VCaP (cell line): Measurements from ENCODE around the gene TRAF2.

ENCODE experiments used
- H3K27ac ChIP-seq: fragments of 450-650 bp; 2 replicates; pipeline ENCODE4 v1.5.1; 2017
- TF ChIP-seq, protein P1 (sequence below): fragments of 450-650 bp; conservative IDR thresholded peaks from 2 replicates; pipeline ENCODE4 v1.5.1; 2017; ENCODE audit warnings: mild to moderate bottlenecking, moderate library complexity

TRAF2 gene

GRCh38 chr9:136974817-136975535 lies 88.7 kb downstream of the TRAF2 start:
- H3K27ac ChIP-seq, result no peak overlapping the region
- TF ChIP-seq, protein P1, sequence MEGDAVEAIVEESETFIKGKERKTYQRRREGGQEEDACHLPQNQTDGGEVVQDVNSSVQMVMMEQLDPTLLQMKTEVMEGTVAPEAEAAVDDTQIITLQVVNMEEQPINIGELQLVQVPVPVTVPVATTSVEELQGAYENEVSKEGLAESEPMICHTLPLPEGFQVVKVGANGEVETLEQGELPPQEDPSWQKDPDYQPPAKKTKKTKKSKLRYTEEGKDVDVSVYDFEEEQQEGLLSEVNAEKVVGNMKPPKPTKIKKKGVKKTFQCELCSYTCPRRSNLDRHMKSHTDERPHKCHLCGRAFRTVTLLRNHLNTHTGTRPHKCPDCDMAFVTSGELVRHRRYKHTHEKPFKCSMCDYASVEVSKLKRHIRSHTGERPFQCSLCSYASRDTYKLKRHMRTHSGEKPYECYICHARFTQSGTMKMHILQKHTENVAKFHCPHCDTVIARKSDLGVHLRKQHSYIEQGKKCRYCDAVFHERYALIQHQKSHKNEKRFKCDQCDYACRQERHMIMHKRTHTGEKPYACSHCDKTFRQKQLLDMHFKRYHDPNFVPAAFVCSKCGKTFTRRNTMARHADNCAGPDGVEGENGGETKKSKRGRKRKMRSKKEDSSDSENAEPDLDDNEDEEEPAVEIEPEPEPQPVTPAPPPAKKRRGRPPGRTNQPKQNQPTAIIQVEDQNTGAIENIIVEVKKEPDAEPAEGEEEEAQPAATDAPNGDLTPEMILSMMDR, result no peak

- H3K27ac ChIP-seq, result no peak overlapping the region
Observed at GRCh38 chr9:136975644-136976043, 89.3 kb downstream of the TRAF2 start.

More at GRCh38 chr9:136975644-136976043, 89.3 kb downstream of the TRAF2 start:
- TF ChIP-seq, protein P1, result no peak
